HAP-1 (cell line): ENCODE measurements around the gene TADA2A.
"Not testable (repeated sequence)": the region's sequence is repeated elsewhere in the genome, so short reads cannot be mapped to it uniquely, and the experiment has no call there.

Experiments
- DNase-seq, 2 experiments: peaks; one replicate each; pipeline ENCODE4 v3.0.0-alpha.2; 2016 to 2020; ENCODE audit warnings: low spot score in 2 of 2
- H3K27me3 ChIP-seq: fragments of 250-450 bp; sonication (Bioruptor Pico); 2 replicates; pipeline ENCODE4 v1.5.1; 2020; ENCODE audit warnings: low read depth, mild to moderate bottlenecking, moderate library complexity
- H3K36me3 ChIP-seq: fragments of 250-450 bp; sonication (Bioruptor Pico); replicated peaks from 2 replicates; pipeline ENCODE4 v1.5.1; 2020; ENCODE audit warnings: mild to moderate bottlenecking
- H3K4me1 ChIP-seq: fragments of 250-450 bp; sonication (Bioruptor Pico); 2 replicates; pipeline ENCODE4 v1.5.1; 2020; ENCODE audit warnings: mild to moderate bottlenecking
- H3K4me3 ChIP-seq: fragments of 250-450 bp; sonication (Bioruptor Pico); 2 replicates; pipeline ENCODE4 v1.5.1; 2020; ENCODE audit warnings: mild to moderate bottlenecking, moderate library complexity
- H3K9me3 ChIP-seq: fragments of 250-450 bp; sonication (Bioruptor Pico); 2 replicates; pipeline ENCODE4 v1.5.1; 2020; ENCODE audit warnings: mild to moderate bottlenecking, moderate library complexity
- in situ Hi-C: fragments of 300-500 bp; cut with MboI; formaldehyde crosslinking; loops from 3 replicates; pipeline ENCODE4 v1.14.3; 2020; ENCODE audit warnings: low sequenced_read_pairs, inconsistent platforms, mixed read lengths

TADA2A gene

DNA sequence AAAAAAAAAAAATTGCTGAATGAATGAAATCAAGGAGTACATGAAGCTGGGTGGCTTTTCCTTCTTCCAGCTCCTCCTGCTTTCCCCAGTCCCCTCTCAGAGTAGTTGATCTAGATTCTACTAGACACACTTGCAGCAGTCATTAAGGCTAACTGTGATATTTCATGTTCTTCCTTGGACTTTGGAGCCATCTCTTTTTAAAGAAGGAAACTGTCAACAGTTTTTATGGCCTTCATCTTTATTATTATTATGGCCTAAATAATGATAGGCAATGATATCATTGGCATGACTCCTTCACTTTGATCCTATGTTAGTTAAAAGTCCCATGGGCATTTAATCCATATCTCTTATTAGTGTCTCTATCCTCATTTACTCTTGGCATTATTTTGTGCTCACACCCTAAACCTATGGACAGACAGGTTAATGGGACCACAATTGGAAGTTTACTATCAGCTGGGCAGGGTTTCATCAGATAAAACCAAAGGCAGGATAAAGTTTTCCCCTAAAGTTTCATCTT, 21.2 kb upstream of the TADA2A start:
- in situ Hi-C loops: no loop called here
- Histone ChIP-seq H3K9me3 (no peaks in the 10 kb centered on the region), H3K27me3 (0 out of 2 replicates have a peak, but pooled peaks cover 3% of the 10 kb centered on the region), H3K4me1 (no peaks in the 10 kb centered on the region), H3K36me3 (no peaks in the 10 kb centered on the region), H3K4me3 (no peak overlapping the region)
- DNase-seq: no peak

DNA sequence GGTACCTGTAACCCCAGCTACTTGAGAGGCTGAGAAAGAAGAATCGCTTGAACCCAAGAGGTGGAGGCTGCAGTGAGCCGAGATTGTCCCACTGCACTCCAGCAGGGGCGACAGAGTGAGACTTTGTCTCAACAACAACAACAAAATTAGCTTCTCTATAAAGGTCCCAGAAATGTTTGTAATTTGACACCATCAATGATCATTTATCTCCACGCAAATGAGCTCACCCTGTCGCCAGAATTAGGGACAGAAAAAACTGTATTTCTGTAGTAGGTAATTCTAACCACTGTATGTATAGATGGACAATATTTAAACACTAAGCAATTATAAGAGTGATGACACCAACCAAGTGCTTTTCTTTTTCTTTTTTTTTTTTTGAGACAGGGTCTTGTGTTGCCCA, 20.2 kb upstream of the TADA2A start:
- Histone ChIP-seq H3K36me3 (no peaks in the 10 kb centered on the region), H3K27me3 (0 out of 2 replicates have a peak, but pooled peaks cover 3% of the 10 kb centered on the region), H3K4me3 (no peak overlapping the region), H3K9me3 (no peaks in the 10 kb centered on the region), H3K4me1 (no peaks in the 10 kb centered on the region)
- in situ Hi-C loops: no loop called here
- no peak for DNase-seq

DNA sequence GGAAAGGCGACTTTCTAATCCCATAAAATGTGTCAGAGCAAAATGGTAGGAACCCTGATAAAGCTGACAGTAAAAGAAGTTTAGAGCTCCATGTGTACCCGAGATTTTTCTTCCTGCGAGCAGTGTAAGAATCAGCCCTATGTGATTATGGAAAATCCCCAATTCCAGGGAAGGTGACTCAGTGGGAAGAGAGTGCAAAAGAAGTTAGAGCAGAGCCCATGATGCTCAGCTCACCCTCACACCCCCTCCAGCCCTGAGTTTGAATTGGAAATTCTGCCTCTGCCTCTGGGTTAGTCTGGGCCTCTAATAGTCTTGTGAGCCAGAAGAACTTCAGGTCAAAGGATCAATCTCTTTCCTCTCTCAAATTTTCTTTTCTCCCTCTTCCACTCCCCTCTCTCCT, 18.4 kb upstream of the TADA2A start:
- DNase-seq: no peak
- H3K4me1 ChIP-seq: no peaks in the 10 kb centered on the region; the same call in 1 of the 2 replicates
- no peaks in the 10 kb centered on the region for H3K36me3 ChIP-seq
- no peaks in the 10 kb centered on the region for H3K9me3 ChIP-seq
- H3K27me3 ChIP-seq: 0 out of 2 replicates have a peak, but pooled peaks cover 3% of the 10 kb centered on the region
- H3K4me3 ChIP-seq: no peak overlapping the region
- in situ Hi-C loops: no loop called here

DNA sequence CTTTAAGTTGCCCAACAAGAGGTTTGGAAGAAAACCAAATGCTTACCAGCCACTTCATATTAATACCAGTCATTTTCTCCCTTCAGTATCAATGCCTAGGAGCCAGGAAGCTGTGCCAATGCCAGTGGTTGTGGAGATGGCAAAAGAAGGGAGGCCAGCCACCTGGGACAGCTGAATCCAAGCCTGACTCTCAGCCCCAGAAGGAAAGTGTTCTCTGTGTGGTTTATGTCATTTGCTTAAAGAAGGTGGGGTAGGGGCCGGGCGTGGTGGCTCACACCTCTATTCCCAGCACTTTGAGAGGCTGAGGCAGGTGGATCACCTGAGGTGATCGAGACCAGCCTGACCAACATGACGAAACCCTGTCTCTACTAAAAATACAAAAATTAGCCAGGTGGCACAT, 17.5 kb upstream of the TADA2A start:
- H3K4me1 ChIP-seq: no peaks in the 10 kb centered on the region; the same call in 1 of the 2 replicates
- in situ Hi-C loops: no loop called here
- 0 out of 2 replicates have a peak, but pooled peaks cover 1% of the 10 kb centered on the region for H3K27me3 ChIP-seq
- H3K9me3 ChIP-seq: no peaks in the 10 kb centered on the region
- H3K4me3 ChIP-seq: no peak overlapping the region
- DNase-seq: no peak
- no peaks in the 10 kb centered on the region for H3K36me3 ChIP-seq

DNA sequence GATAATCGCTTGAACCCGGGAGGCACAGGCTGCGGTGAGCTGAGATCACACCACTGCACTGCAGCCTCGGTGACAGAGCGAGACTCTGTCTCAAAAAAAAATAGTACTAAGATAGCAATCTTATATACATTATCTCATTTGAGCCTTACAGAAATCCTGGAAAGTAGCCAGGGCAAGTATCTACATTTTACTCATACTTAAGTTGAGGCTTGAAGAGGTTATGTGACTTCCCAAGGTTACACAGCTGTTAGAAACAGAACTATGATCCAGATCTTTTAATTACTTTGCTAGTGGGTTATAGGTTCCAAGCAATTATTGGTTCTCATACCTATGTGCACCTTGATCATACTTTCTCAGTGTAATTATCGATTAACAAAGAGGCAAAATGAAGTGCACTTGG, 15.5 kb upstream of the TADA2A start:
- in situ Hi-C loops: no loop called here
- H3K36me3 ChIP-seq: no peaks in the 10 kb centered on the region
- H3K9me3 ChIP-seq: no peaks in the 10 kb centered on the region
- DNase-seq: no peak
- no peak overlapping the region for H3K4me3 ChIP-seq
- no peaks in the 10 kb centered on the region; the same call in 1 of the 2 replicates for H3K4me1 ChIP-seq
- no peaks in the 10 kb centered on the region for H3K27me3 ChIP-seq

DNA sequence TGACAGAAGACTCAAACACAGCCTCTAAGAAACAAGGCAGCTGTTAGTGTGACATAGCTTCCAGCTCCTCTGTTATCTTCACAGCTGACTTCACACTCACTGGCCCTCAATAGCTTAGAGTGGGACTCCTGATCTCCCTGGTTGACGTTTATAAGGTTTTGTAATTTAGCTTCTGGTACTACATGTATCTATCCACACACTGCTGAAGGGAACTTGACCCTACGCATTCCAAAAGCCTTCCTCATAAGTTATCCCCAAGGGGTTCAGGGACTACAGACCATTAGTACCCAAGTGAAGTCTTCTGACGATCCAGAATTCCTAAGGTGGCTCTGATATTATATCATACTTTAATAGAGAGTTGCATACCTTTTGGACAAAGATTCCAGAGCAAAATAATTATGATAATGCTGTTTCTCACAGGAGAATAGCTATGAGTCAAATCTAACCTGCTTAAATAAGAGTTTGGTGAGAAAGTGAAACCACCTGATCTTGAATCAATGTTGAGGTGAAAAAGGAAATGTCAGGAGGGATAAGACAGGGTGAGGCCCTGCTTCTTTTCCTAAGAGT, 14.6 kb upstream of the TADA2A start:
- Histone ChIP-seq H3K9me3 (no peaks in the 10 kb centered on the region), H3K4me3 (no peak overlapping the region), H3K4me1 (no peaks in the 10 kb centered on the region; the same call in 1 of the 2 replicates), H3K27me3 (no peaks in the 10 kb centered on the region), H3K36me3 (no peaks in the 10 kb centered on the region)
- in situ Hi-C loops: no loop called here
- DNase-seq: no peak

DNA sequence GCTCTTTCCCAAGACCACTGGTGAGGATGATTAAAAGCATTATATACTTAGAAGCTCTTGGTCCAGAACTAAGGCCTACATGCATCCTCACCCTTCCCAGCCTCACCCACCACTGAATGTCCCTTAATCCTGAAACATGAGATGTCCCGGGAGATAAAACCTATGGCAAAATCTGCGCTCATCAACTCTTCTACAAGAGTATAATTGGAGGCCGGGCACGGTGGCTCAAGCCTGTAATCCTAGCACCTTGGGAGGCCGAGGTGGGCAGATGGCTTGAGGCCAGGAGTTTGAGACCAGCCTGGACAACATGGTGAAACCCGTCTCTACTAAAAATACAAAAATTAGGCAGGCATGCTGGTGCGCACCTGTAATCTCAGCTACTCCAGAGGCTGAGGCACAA, 13.3 kb upstream of the TADA2A start:
- Histone ChIP-seq H3K36me3 (no peaks in the 10 kb centered on the region), H3K4me3 (no peak overlapping the region), H3K9me3 (no peaks in the 10 kb centered on the region), H3K27me3 (no peaks in the 10 kb centered on the region), H3K4me1 (peaks cover 3% of the 10 kb centered on the region; the same call in 1 of the 2 replicates)
- in situ Hi-C loops: no loop called here
- no peak for DNase-seq

DNA sequence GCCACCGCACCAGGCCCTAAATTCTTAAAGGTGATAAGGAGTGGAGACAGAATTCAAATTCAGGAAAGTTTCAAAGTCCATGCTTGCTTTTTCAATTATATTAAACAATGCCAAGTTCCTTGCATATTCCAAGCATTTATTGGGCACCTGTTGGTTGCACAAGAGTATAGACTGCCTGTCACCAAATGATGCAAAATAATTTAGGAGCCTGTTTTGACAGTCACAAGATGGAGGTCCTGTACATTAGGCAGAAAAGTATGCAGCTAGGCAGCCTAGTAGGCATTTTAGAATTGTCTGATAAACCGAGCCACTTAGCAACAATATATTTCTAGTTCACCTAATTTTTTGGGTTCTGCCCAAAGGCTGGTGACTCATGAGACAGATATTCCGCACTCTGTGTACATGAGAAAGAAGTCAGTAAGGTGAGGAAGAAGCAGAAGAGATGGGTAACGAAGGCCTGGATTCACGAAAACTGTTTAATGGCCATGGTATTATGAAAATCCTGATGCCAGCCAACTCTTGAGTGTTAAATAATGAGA, 7.4 kb upstream of the TADA2A start:
- in situ Hi-C loops: no loop called here

DNA sequence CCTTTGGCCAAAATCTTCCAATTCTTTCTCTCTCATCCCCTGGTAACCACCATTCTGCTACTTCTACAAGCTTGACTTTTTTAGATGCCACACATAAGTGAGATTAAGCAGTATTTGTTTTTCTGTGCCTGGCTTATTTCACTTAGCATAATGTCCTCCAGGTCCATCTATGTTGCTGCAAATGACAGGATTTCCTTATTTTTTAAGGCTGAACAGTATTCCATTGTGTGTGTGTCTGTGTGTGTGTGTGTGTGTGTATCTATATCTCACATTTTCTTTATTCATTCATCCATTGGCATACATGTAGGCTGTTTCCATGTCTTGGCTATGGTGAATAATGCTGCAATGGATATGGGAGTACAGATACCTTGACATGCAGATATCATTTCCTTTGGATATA, 6.2 kb upstream of the TADA2A start:
- no peak for DNase-seq
- in situ Hi-C loops: no loop called here
- Histone ChIP-seq H3K4me3 (no peak overlapping the region), H3K4me1 (peaks cover 11% of the 10 kb centered on the region), H3K36me3 (peaks cover 5% of the 10 kb centered on the region; the same call in 1 of the 2 replicates), H3K27me3 (no peaks in the 10 kb centered on the region), H3K9me3 (no peaks in the 10 kb centered on the region)

More for the DNA sequence above, 7.4 kb upstream of the TADA2A start:
- H3K27me3 ChIP-seq: no peaks in the 10 kb centered on the region
- DNase-seq: no peak
- no peaks in the 10 kb centered on the region for H3K9me3 ChIP-seq
- peaks cover 3% of the 10 kb centered on the region; the same call in 1 of the 2 replicates for H3K4me1 ChIP-seq
- H3K36me3 ChIP-seq: no peaks in the 10 kb centered on the region
- no peak overlapping the region for H3K4me3 ChIP-seq

DNA sequence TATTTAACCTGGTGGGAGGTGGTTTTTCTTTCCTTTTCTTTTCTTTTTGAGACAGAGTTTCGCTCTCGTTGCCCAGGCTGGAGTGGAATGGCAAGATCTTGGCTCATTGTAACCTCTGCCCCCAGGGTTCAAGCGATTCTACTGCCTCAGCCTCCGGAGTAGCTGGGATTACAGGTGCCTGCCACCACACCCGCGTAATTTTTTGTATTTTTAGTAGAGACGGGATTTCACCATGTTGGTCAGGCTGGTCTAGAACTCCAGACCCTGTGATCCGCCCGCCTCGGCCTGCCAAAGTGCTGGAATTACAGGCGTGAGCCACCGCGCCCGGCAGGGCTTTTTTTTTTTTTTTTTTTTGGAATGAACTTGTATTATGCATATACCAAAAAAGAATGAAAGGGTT, 1.2 kb upstream of the TADA2A start:
- H3K4me3 ChIP-seq: peak overlapping the region; percentile 77
- H3K4me1 ChIP-seq: peaks cover 14% of the 10 kb centered on the region
- in situ Hi-C loops, H3K9me3 ChIP-seq, H3K36me3 ChIP-seq, H3K27me3 ChIP-seq: not testable (repeated sequence)
- DNase-seq: peak in 1 of 2 experiments; percentile 35

DNA sequence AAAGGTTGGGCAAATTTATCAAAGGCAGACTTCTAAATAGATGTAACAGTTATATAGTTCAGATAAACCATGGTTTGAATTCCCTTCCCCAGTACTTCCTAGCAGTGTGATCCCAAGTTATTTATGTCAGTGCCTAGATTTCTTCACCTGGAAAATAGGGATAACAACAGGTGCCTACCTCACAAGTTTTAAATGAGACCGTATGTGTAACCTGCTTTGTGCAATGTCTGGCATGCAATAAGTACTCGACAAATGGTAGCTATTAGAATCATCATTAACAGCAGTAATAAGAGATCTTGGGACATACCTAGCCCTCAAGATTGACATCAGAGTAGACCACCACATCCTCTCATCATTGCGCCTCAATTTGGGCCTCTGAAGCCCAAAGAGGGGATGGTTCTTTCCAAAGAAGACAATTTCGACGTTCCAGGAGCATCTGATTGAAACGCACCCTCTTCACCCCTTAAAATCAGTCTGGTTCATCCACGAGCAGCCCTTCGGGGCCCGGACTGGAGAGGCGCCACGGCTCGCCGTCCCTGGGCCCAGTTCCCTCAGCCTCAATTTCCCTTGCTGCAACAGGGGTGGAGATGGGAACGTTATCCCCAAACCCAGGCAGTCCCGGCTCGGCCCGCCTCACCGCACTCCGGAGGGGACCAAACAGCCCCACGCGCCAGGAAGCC, 591 bp upstream of the TADA2A start:
- peaks cover 14% of the 10 kb centered on the region for H3K4me1 ChIP-seq
- peaks cover 11% of the 10 kb centered on the region for H3K36me3 ChIP-seq
- in situ Hi-C loops: no loop called here
- no peaks in the 10 kb centered on the region for H3K9me3 ChIP-seq
- no peaks in the 10 kb centered on the region for H3K27me3 ChIP-seq
- peak overlapping the region; percentile 77 for H3K4me3 ChIP-seq
- peak in 1 of 2 experiments; percentile 15 for DNase-seq

DNA sequence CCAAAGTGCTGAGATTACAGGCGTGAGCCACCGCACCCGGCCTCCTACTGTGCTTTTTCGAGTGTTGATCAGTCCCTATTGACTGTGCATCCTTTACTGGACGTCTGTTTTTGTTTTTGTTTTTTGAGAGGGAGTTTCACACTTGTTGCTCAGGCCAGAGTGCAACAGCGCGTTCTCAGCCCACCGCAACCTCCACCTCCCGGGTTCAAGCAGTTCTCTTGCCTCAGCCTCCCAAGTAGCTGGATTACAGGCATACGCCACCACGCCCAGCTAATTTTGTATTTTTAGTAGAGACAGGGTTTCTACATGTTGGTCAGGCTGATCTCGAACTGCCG, 1.4 kb downstream of the TADA2A start:
- Histone ChIP-seq H3K4me1 (peaks cover 14% of the 10 kb centered on the region), H3K36me3 (peaks cover 29% of the 10 kb centered on the region), H3K4me3 (peak overlapping the region; percentile 49; the same call in 1 of the 2 replicates)
- in situ Hi-C loops, H3K9me3 ChIP-seq, H3K27me3 ChIP-seq, DNase-seq: not testable (repeated sequence)

DNA sequence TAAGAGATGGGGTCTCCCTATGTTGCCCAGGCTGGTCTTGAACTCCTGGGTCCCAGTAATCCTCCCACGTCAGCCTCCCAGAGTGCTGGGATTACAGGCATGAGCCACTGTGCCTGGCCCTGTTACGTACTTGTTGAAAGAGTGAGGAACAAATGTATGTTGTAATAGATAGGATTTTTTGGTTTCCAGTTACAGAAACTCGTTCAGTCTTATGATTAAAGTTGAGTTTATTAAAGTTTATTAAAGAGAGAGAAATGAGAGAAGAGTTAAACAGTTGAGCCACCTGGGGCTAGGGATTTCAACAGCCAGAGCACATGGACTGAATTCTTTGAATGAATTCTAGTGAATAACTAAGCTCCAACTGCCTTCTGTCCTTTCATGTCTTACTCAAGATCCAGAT, 3.7 kb downstream of the TADA2A start:
- in situ Hi-C loops: no loop called here
- Histone ChIP-seq H3K27me3 (no peaks in the 10 kb centered on the region), H3K36me3 (peaks cover 44% of the 10 kb centered on the region)

DNA sequence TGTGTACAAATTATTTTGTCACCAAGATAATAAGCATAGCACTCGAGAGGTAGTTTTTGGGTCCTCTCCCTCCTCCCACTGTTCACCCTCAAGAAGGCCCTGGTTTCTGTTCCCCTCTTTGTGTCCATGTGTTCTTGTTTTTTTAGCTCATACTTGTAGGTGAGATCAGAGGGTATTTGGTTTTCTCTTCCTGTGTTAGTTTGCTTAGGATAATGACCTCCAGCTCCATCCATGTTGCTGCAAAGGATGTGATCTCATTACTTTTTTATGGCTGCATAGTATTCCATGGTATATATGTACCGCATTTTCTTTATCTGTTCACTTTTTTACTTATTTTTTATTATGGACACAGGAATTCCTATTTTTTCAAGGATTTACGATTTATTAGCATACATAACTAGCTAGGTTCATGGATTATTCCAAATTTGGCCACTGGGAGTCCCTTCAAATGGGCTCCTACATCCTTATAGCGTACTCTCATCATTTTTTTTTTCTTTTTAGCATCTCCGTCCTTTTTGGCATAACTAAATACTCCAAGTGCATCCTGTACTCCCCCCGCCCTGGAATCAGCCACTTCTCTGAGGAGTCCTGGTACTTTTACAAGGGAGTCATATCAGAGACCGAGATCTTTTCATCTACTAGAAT, 7.3 kb downstream of the TADA2A start:
- H3K4me3 ChIP-seq: no peak overlapping the region
- H3K9me3 ChIP-seq: no peaks in the 10 kb centered on the region
- no peaks in the 10 kb centered on the region for H3K4me1 ChIP-seq
- in situ Hi-C loops: no loop called here
- peaks cover 64% of the 10 kb centered on the region for H3K36me3 ChIP-seq
- no peaks in the 10 kb centered on the region for H3K27me3 ChIP-seq
- no peak for DNase-seq

More for the DNA sequence above, 3.7 kb downstream of the TADA2A start:
- H3K9me3 ChIP-seq: no peaks in the 10 kb centered on the region
- peaks cover 7% of the 10 kb centered on the region for H3K4me1 ChIP-seq
- DNase-seq: no peak
- H3K4me3 ChIP-seq: no peak overlapping the region
